H1 (cell line): ENCODE measurements around the gene FBXO8. TPM values are rescaled to one million over a fixed set of nuclear protein-coding genes. Genes with fewer than 3 reads are reported as not detected.

Source experiments
- CHD1 ChIP-seq: IDR thresholded peaks from 2 replicates; pipeline ENCODE4 v1.6.1; 2012; ENCODE audit warnings: low read depth, low read length, improper control_type of control experiment
- SP2 ChIP-seq: IDR thresholded peaks from 2 replicates; pipeline ENCODE4 v1.6.1; 2012; ENCODE audit warnings: mild to moderate bottlenecking, low read length, inconsistent platforms
- polyA plus RNA-seq, 7 experiments: library from polyadenylated mRNA; depleted of rRNA in 3 of 7; stranded (reverse) in 5 of 7; unstranded in 2 of 7; fragments of >200 nt in 5 of 7; fragments of 200-250 nt in 2 of 7; gene quantifications; 1 replicate in 5 of 7; 2 replicates in 1 of 7; 4 replicates in 1 of 7; pipeline versions ENCODE4 v1.2.1 to v1.2.3, GENCODE V29; 2011 to 2013; ENCODE audit warnings: missing spikeins in 2 of 7, mixed read lengths in 2 of 7
- total RNA-seq: library from RNA; stranded (reverse); fragmentation: NEBNext Ultra II Directional; extraction: Animal tissue kit (Norgen Biotek cat#: 25700); gene quantifications from 2 replicates; pipeline ENCODE4 v1.2.1, GENCODE V29; 2021
- TF ChIP-seq, protein P1 (sequence below): fragments of 300-600 bp; sonication (generic); IDR thresholded peaks from 2 replicates; pipeline ENCODE4 v1.7.1; 2012; ENCODE audit warnings: low read length, moderate library complexity, mild to moderate bottlenecking, inconsistent platforms; ENCODE audit not compliant: insufficient replicate concordance

The FBXO8 gene
- total and polyA plus RNA-seq, 2 of the 8 experiments (the other 6 are each of a cell fraction or from before 2014, with no cell fraction given), result 5.1 to 7.5 TPM

GRCh38 chr4:174241162-174241561, 42.3 kb downstream of the FBXO8 start (continued):
- TF ChIP-seq, protein P1, sequence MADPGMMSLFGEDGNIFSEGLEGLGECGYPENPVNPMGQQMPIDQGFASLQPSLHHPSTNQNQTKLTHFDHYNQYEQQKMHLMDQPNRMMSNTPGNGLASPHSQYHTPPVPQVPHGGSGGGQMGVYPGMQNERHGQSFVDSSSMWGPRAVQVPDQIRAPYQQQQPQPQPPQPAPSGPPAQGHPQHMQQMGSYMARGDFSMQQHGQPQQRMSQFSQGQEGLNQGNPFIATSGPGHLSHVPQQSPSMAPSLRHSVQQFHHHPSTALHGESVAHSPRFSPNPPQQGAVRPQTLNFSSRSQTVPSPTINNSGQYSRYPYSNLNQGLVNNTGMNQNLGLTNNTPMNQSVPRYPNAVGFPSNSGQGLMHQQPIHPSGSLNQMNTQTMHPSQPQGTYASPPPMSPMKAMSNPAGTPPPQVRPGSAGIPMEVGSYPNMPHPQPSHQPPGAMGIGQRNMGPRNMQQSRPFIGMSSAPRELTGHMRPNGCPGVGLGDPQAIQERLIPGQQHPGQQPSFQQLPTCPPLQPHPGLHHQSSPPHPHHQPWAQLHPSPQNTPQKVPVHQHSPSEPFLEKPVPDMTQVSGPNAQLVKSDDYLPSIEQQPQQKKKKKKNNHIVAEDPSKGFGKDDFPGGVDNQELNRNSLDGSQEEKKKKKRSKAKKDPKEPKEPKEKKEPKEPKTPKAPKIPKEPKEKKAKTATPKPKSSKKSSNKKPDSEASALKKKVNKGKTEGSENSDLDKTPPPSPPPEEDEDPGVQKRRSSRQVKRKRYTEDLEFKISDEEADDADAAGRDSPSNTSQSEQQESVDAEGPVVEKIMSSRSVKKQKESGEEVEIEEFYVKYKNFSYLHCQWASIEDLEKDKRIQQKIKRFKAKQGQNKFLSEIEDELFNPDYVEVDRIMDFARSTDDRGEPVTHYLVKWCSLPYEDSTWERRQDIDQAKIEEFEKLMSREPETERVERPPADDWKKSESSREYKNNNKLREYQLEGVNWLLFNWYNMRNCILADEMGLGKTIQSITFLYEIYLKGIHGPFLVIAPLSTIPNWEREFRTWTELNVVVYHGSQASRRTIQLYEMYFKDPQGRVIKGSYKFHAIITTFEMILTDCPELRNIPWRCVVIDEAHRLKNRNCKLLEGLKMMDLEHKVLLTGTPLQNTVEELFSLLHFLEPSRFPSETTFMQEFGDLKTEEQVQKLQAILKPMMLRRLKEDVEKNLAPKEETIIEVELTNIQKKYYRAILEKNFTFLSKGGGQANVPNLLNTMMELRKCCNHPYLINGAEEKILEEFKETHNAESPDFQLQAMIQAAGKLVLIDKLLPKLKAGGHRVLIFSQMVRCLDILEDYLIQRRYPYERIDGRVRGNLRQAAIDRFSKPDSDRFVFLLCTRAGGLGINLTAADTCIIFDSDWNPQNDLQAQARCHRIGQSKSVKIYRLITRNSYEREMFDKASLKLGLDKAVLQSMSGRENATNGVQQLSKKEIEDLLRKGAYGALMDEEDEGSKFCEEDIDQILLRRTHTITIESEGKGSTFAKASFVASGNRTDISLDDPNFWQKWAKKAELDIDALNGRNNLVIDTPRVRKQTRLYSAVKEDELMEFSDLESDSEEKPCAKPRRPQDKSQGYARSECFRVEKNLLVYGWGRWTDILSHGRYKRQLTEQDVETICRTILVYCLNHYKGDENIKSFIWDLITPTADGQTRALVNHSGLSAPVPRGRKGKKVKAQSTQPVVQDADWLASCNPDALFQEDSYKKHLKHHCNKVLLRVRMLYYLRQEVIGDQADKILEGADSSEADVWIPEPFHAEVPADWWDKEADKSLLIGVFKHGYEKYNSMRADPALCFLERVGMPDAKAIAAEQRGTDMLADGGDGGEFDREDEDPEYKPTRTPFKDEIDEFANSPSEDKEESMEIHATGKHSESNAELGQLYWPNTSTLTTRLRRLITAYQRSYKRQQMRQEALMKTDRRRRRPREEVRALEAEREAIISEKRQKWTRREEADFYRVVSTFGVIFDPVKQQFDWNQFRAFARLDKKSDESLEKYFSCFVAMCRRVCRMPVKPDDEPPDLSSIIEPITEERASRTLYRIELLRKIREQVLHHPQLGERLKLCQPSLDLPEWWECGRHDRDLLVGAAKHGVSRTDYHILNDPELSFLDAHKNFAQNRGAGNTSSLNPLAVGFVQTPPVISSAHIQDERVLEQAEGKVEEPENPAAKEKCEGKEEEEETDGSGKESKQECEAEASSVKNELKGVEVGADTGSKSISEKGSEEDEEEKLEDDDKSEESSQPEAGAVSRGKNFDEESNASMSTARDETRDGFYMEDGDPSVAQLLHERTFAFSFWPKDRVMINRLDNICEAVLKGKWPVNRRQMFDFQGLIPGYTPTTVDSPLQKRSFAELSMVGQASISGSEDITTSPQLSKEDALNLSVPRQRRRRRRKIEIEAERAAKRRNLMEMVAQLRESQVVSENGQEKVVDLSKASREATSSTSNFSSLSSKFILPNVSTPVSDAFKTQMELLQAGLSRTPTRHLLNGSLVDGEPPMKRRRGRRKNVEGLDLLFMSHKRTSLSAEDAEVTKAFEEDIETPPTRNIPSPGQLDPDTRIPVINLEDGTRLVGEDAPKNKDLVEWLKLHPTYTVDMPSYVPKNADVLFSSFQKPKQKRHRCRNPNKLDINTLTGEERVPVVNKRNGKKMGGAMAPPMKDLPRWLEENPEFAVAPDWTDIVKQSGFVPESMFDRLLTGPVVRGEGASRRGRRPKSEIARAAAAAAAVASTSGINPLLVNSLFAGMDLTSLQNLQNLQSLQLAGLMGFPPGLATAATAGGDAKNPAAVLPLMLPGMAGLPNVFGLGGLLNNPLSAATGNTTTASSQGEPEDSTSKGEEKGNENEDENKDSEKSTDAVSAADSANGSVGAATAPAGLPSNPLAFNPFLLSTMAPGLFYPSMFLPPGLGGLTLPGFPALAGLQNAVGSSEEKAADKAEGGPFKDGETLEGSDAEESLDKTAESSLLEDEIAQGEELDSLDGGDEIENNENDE, result no peak
- no peak for TF ChIP-seq CHD1
- TF ChIP-seq SP2, result no peak
